Endothelial cell (in vitro differentiated cells): ENCODE results near the gene MARCHF6. TPM values are rescaled to one million over a fixed set of nuclear protein-coding genes. Genes with fewer than 3 reads are reported as not detected.
"Not testable (repeated sequence)": the region's sequence is repeated elsewhere in the genome, so short reads cannot be mapped to it uniquely, and the experiment has no call there.

Source experiments
- DNase-seq: peaks from one replicate; pipeline ENCODE4 v3.0.0; 2021; ENCODE audit warnings: low spot score
- H3K27ac Mint-ChIP-seq: one replicate; pipeline ENCODE4 v1.8.0; 2021; ENCODE audit warnings: mixed read lengths, inconsistent platforms; ENCODE audit not compliant: unreplicated experiment
- H3K27me3 Mint-ChIP-seq: one replicate; pipeline ENCODE4 v1.8.0; 2021; ENCODE audit warnings: mild to moderate bottlenecking, moderate library complexity, mixed read lengths, inconsistent platforms; ENCODE audit not compliant: unreplicated experiment
- H3K36me3 Mint-ChIP-seq: one replicate; pipeline ENCODE4 v1.8.0; 2021; ENCODE audit warnings: mild to moderate bottlenecking, low read depth, mixed read lengths, inconsistent platforms; ENCODE audit not compliant: unreplicated experiment
- H3K4me1 Mint-ChIP-seq: one replicate; pipeline ENCODE4 v1.8.0; 2021; ENCODE audit warnings: mild to moderate bottlenecking, mixed read lengths, inconsistent platforms; ENCODE audit not compliant: unreplicated experiment
- H3K4me3 Mint-ChIP-seq: one replicate; pipeline ENCODE4 v1.8.0; 2021; ENCODE audit warnings: mild to moderate bottlenecking, mixed read lengths, inconsistent platforms; ENCODE audit not compliant: unreplicated experiment
- H3K9me3 Mint-ChIP-seq: one replicate; pipeline ENCODE4 v1.8.0; 2021; ENCODE audit warnings: mixed read lengths, inconsistent platforms; ENCODE audit not compliant: unreplicated experiment
- total RNA-seq: library from RNA; stranded (reverse); fragmentation: NEBNext Ultra II Directional; extraction: Animal tissue kit (Norgen Biotek cat#: 25700); gene quantifications from one replicate; pipeline ENCODE4 v1.2.1, GENCODE V29; 2021; ENCODE audit not compliant: unreplicated experiment
- TF ChIP-seq, protein P1 (sequence below): fragments of 200-600 bp; sonication (generic); IDR thresholded peaks from one replicate; pipeline ENCODE4 v1.5.0; 2021; ENCODE audit warnings: antibody characterized with exemption; ENCODE audit not compliant: unreplicated experiment

Gene MARCHF6
- total RNA-seq, 1 donor from 2014 or later: 162 TPM

GRCh38 chr5:10366310-10367272, 13.1 kb downstream of the MARCHF6 start:
- TF ChIP-seq, protein P1, sequence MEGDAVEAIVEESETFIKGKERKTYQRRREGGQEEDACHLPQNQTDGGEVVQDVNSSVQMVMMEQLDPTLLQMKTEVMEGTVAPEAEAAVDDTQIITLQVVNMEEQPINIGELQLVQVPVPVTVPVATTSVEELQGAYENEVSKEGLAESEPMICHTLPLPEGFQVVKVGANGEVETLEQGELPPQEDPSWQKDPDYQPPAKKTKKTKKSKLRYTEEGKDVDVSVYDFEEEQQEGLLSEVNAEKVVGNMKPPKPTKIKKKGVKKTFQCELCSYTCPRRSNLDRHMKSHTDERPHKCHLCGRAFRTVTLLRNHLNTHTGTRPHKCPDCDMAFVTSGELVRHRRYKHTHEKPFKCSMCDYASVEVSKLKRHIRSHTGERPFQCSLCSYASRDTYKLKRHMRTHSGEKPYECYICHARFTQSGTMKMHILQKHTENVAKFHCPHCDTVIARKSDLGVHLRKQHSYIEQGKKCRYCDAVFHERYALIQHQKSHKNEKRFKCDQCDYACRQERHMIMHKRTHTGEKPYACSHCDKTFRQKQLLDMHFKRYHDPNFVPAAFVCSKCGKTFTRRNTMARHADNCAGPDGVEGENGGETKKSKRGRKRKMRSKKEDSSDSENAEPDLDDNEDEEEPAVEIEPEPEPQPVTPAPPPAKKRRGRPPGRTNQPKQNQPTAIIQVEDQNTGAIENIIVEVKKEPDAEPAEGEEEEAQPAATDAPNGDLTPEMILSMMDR: no peak
- Mint-ChIP-seq H3K9me3 (no peaks in the 10 kb centered on the region), H3K36me3 (no peaks in the 10 kb centered on the region), H3K4me3 (no peak overlapping the region), H3K4me1 (peaks cover 2% of the 10 kb centered on the region), H3K27me3 (no peaks in the 10 kb centered on the region), H3K27ac (no peak overlapping the region)
- DNase-seq: no peak

DNA sequence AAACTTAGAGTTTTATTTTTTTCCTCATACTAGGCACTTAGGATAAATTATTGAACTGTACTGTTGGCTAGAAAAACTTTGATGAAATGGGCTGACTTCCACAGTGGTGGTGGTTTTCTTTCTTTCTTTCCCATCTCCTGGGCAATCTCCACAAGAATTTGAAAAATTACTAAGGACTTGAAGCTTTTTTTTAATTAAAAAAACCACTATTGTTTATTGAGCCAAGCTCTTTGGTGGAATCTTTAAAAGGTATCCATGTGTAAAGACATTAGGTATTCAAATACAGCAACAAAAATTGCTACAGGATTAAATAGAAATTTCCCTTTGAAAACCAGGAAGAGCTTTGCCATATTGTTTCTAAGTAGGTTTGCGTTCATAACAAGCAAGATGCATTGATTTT, 14.1 kb downstream of the MARCHF6 start:
- Mint-ChIP-seq H3K27me3 (no peaks in the 10 kb centered on the region), H3K4me1 (peaks cover 2% of the 10 kb centered on the region), H3K27ac (no peak overlapping the region), H3K36me3 (no peaks in the 10 kb centered on the region), H3K9me3 (no peaks in the 10 kb centered on the region), H3K4me3 (no peak overlapping the region)
- TF ChIP-seq, protein P1: no peak
- no peak for DNase-seq

DNA sequence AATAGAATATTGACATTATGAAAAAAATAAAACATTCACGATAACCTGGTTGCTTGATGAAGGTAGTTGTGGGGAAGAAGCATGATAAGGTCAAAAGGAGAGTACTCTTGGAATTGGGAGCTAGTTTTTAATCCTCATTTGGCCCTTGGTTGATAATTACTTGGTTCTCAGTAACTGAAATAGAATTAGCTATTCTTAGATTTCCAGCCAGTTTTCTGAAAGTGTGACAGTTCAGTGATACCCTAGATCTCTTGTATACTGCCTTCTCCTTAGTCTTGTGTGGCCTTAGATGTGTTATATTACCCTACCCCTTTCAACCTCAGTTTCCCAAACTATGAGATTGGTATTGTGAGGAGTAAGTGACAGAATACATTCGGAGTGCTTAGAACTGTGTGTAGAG, 17.4 kb downstream of the MARCHF6 start:
- H3K27ac Mint-ChIP-seq: no peak overlapping the region
- no peak overlapping the region for H3K4me3 Mint-ChIP-seq
- H3K36me3 Mint-ChIP-seq: peaks cover 11% of the 10 kb centered on the region
- TF ChIP-seq, protein P1: no peak
- DNase-seq: no peak
- peaks cover 2% of the 10 kb centered on the region for H3K4me1 Mint-ChIP-seq
- H3K9me3 Mint-ChIP-seq: no peaks in the 10 kb centered on the region
- peaks cover 3% of the 10 kb centered on the region for H3K27me3 Mint-ChIP-seq

GRCh38 chr5:10371369-10371768, 17.9 kb downstream of the MARCHF6 start:
- not testable (repeated sequence) for H3K27ac Mint-ChIP-seq, DNase-seq, H3K27me3 Mint-ChIP-seq, H3K4me3 Mint-ChIP-seq, H3K4me1 Mint-ChIP-seq, H3K9me3 Mint-ChIP-seq
- H3K36me3 Mint-ChIP-seq: peaks cover 15% of the 10 kb centered on the region

GRCh38 chr5:10372726-10373709, 19.5 kb downstream of the MARCHF6 start:
- Mint-ChIP-seq H3K27ac (no peak overlapping the region), H3K4me3 (no peak overlapping the region), H3K36me3 (peaks cover 23% of the 10 kb centered on the region), H3K4me1 (peaks cover 5% of the 10 kb centered on the region), H3K27me3 (peaks cover 7% of the 10 kb centered on the region), H3K9me3 (no peaks in the 10 kb centered on the region)
- TF ChIP-seq, protein P1: no peak
- no peak for DNase-seq
